Skeletal muscle tissue (tissue), 4 donors: Measurements from ENCODE around the gene IL17RA. TPM values are rescaled to one million over a fixed set of nuclear protein-coding genes. Genes with fewer than 3 reads are reported as not detected.

Experiments used
- H3K27ac ChIP-seq: one replicate; pipeline ENCODE4 v1.7.0; 2013; ENCODE audit warnings: mild to moderate bottlenecking, low read depth, low read length, inconsistent platforms
- H3K27me3 ChIP-seq, 3 donors: one replicate each; pipeline ENCODE4 v1.7.0; 2013; ENCODE audit warnings: low read length in 3 of 3; ENCODE audit not compliant: control insufficient read depth in 3 of 3, insufficient read depth in 3 of 3
- H3K36me3 ChIP-seq, 3 donors: one replicate each; pipeline ENCODE4 v1.7.0; 2013; ENCODE audit warnings: low read length in 3 of 3; ENCODE audit not compliant: control insufficient read depth in 3 of 3, insufficient read depth in 3 of 3
- H3K4me1 ChIP-seq, 3 donors: one replicate each; pipeline ENCODE4 v1.7.0; 2013; ENCODE audit warnings: low read length in 3 of 3, mild to moderate bottlenecking in 3 of 3; ENCODE audit not compliant: control insufficient read depth in 3 of 3, insufficient read depth in 3 of 3
- H3K4me3 ChIP-seq, 3 donors: one replicate each; pipeline ENCODE4 v1.7.0; 2013; ENCODE audit warnings: low read length in 3 of 3
- H3K9ac ChIP-seq, 3 donors: one replicate each; pipeline ENCODE4 v1.7.0; 2013; ENCODE audit warnings: low read length in 3 of 3, mild to moderate bottlenecking in 3 of 3, moderate library complexity in 2 of 3, low read depth in 1 of 3
- H3K9me3 ChIP-seq, 3 donors: one replicate each; pipeline ENCODE4 v1.7.0; 2013; ENCODE audit warnings: low read length in 3 of 3; ENCODE audit not compliant: control insufficient read depth in 3 of 3
- total RNA-seq: library from RNA; depleted of rRNA; stranded (reverse); fragments of >200 nt; gene quantifications from one replicate; pipeline ENCODE4 v1.2.3, GENCODE V29; 2014
- donor health status: Osteomylitis.

Gene IL17RA
- total RNA-seq, 1 donor from 2014 or later, result 3.1 TPM

- Histone ChIP-seq H3K27me3 (no peaks in the 10 kb centered on the region), H3K4me3 (no peak overlapping the region), H3K27ac (no peak overlapping the region), H3K9me3 (no peaks in the 10 kb centered on the region), H3K9ac (no peak overlapping the region), H3K4me1 (peaks cover 0 to 5% (median 0%) of the 10 kb centered on the region in 3 donors), H3K36me3 (peaks cover 3 to 10% (median 8%) of the 10 kb centered on the region in 3 donors)
Measured at GRCh38 chr22:17112491-17113042, 27.8 kb downstream of the IL17RA start.

DNA sequence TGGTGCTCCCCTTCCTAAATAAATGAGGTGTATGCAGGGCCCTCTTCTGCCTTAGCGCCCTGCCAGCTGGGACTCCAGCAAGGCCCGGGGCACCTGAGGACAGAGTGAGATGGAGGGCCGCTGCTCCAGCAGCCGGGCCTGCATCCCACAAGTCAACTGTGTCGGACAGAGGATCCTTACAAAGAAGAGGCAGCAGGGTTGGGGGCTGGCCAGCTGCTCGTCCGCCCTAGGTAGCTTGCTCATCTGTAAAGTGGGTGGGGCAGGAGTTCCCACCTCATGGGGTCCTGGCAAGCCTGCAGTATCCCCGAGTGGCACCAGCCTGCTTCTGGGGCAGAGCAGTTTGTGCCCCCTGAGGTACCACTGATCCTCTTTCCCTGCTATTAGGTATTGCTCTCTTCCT is 28.8 kb downstream of the IL17RA start:
- peaks cover 0 to 3% (median 1%) of the 10 kb centered on the region in 3 donors for H3K36me3 ChIP-seq
- no peaks in the 10 kb centered on the region for H3K27me3 ChIP-seq
- H3K4me3 ChIP-seq, result no peak overlapping the region
- H3K9me3 ChIP-seq, result no peaks in the 10 kb centered on the region
- H3K4me1 ChIP-seq, result peaks cover 0 to 10% (median 8%) of the 10 kb centered on the region in 3 donors
- no peak overlapping the region for H3K27ac ChIP-seq
- no peak overlapping the region for H3K9ac ChIP-seq

DNA sequence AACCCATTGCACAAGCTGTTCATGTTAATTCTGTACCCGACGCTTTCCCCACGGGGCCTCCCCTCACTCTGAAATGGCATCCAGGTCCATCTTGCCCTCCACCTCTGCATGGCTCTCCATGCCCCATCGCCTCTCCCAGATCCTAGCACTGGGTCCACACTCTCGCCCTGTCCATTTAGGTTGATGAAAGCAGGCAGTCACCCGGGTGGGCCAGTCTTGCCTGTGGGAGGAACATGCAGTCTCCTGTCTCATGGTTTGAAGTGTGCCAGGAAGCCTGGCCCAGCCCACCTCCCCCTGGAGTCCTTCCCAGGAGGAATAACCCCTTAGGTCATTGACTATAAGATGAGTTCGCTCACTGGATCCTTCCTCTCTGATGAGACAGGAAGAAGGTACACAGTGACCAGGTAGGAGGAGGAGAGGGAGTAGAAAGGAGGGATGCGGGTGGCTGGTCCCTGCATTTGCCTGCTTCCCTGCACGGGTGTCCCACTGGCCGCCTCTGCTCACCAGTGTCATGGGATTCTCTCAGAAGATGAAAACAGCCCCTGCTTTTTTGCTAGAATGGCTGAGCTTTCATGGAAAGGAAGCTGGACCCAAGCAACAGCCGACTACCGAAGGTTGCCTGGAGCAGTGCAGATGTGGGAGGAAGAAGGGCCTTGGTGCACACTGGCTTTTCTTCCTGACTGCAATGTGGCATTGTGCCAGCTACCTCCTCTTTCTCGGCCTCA is 29.5 kb downstream of the IL17RA start:
- no peak overlapping the region for H3K4me3 ChIP-seq
- H3K4me1 ChIP-seq, result peaks cover 0 to 15% (median 13%) of the 10 kb centered on the region in 3 donors
- no peak overlapping the region for H3K9ac ChIP-seq
- no peak overlapping the region for H3K27ac ChIP-seq
- H3K9me3 ChIP-seq, result no peaks in the 10 kb centered on the region
- no peaks in the 10 kb centered on the region for H3K27me3 ChIP-seq
- peaks cover 0 to 2% (median 0%) of the 10 kb centered on the region in 3 donors for H3K36me3 ChIP-seq

- Histone ChIP-seq H3K4me3 (no peak overlapping the region), H3K27ac (no peak overlapping the region), H3K9ac (no peak overlapping the region), H3K9me3 (no peaks in the 10 kb centered on the region), H3K4me1 (peaks cover 4 to 18% (median 18%) of the 10 kb centered on the region in 3 donors), H3K27me3 (no peaks in the 10 kb centered on the region), H3K36me3 (peaks cover 0 to 2% (median 0%) of the 10 kb centered on the region in 3 donors)
Measured at GRCh38 chr22:17114898-17115235, 30.1 kb downstream of the IL17RA start.

GRCh38 chr22:17115236-17115635 is 30.4 kb downstream of the IL17RA start:
- Histone ChIP-seq H3K9me3 (no peaks in the 10 kb centered on the region), H3K36me3 (no peaks in the 10 kb centered on the region), H3K27me3 (no peaks in the 10 kb centered on the region), H3K9ac (no peak overlapping the region), H3K4me1 (peaks cover 5 to 19% (median 18%) of the 10 kb centered on the region in 3 donors), H3K27ac (no peak overlapping the region), H3K4me3 (no peak overlapping the region)

DNA sequence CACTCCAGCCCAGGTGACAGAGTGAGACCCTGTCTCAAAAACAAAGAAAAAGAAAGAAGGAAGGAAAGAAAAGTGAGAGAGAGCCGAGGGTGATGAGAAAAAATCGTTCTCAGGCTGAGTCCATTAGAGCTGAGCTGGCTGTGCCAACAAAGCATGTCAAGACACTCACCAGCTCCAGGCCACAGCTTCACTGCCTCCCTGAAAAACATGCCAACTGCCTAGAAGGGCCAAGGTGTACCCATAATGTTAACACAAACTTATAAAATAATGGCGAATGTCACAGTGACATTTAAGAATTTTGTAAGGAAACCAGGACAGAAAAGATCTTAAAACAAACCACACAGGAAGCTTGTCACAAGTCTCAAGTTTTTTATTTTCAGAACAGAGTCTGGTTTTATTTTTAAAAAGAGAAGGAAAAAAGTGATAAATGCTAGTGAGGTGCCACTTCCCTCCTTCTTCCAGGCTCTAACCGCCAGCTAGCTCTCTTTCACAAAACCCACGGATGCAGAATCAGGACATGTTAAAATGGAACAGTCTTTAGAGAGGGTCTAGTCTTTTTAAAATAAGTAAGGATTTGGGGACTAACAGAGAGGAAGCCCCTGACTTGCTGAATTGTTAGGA is 31.3 kb downstream of the IL17RA start:
- Histone ChIP-seq H3K27ac (no peak overlapping the region), H3K4me1 (peaks cover 5 to 19% (median 18%) of the 10 kb centered on the region in 3 donors), H3K27me3 (no peaks in the 10 kb centered on the region), H3K9me3 (no peaks in the 10 kb centered on the region), H3K9ac (no peak overlapping the region), H3K4me3 (no peak overlapping the region), H3K36me3 (no peaks in the 10 kb centered on the region)

DNA sequence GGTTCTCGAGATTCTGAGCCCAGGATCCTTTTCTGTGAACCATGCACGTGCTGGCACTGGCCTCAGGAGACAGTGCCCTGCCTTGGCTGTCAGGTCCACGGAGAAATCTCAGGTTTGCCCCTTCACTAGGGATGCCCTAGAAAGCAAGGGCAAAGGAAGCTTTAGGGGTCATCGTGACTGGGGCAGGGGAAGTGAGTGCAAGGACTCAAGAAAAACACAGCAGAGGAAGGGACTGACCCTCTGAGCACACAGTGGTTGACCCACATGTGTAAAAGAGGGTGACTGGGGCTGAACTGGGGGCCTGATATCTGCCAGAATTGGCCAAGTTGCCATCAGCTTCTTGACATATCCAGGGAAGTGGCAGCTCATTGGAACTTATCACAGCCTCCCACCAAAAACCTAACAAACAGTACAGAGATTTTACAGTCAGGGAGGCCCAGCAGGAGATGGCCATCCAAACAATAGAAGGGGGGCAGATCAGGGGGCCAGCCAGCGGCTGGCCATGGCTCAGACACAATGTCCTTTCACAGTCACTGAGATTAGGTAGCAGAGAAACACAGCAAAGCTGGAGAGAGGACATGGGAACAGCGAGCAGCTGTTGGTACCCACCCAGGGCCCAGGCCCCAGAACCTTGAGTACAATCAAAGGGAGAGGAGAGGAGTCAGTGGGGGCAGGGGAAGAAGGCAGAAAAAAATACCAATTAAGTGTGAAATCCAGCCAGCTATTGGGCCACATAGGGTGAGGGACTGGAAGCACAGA is 32.0 kb downstream of the IL17RA start:
- Histone ChIP-seq H3K27ac (no peak overlapping the region), H3K9me3 (no peaks in the 10 kb centered on the region), H3K36me3 (no peaks in the 10 kb centered on the region), H3K4me3 (no peak overlapping the region), H3K27me3 (peaks cover 0 to 4% (median 2%) of the 10 kb centered on the region in 3 donors), H3K4me1 (peaks cover 10 to 23% (median 23%) of the 10 kb centered on the region in 3 donors), H3K9ac (no peak overlapping the region)

DNA sequence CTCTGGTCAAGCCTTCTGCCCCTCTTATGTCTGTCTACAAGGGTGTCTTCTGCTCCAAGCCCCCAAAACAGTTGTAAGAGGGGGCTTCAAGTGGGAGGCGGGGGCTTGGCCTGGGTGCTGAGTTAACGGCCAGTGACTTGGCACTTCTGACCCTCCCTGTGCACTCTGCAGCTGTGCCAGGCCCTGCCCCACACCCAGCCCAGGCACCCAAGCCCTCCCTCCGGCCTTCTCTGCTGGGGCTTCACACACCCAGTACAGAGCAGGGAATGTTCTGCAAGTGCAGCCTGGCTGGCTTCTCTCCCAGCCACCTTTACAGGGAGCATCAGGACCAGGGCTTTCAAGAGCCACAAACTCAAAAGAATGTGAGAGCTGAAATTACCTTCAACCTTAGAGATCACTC is 32.6 kb downstream of the IL17RA start:
- Histone ChIP-seq H3K4me1 (peaks cover 10 to 27% (median 24%) of the 10 kb centered on the region in 3 donors), H3K4me3 (no peak overlapping the region), H3K36me3 (no peaks in the 10 kb centered on the region), H3K9ac (no peak overlapping the region), H3K27ac (no peak overlapping the region), H3K27me3 (peaks cover 0 to 9% (median 7%) of the 10 kb centered on the region in 3 donors), H3K9me3 (no peaks in the 10 kb centered on the region)

DNA sequence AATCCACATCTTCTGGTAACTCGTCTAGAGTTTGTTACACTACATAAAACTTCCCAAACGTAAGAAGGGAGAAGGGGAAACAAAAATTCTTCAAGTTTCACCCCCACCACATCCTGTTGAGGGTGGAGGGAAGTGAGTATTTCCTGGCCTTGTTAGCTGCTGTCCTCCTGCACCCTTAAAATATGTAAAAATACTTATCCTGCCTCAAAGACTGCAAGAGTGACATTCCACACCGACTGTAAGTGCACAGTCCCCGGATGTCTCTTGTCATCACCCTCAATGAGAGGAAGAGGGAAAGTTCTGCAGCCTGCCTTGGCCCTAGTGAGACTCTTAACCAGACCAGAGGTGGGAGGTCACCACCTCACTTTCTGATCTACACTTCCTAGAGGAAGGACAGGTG is 33.1 kb downstream of the IL17RA start:
- Histone ChIP-seq H3K27ac (no peak overlapping the region), H3K27me3 (peaks cover 0 to 9% (median 7%) of the 10 kb centered on the region in 3 donors), H3K9ac (no peak overlapping the region), H3K4me1 (peaks cover 10 to 27% (median 24%) of the 10 kb centered on the region in 3 donors), H3K4me3 (no peak overlapping the region), H3K36me3 (no peaks in the 10 kb centered on the region), H3K9me3 (no peaks in the 10 kb centered on the region)
